Thyroid gland (tissue), 4 donors: ENCODE data around the gene TBC1D16. TPM values are rescaled to one million over a fixed set of nuclear protein-coding genes. Genes with fewer than 3 reads are reported as not detected.

Experiments used
- DNase-seq, 2 donors: peaks; one replicate each; pipeline ENCODE4 v3.0.0-alpha.2; 2019
- H3K27ac ChIP-seq, 3 donors: fragments of 200-600 bp; sonication (generic); 1 replicate in 2 of 3; 2 replicates in 1 of 3; pipeline ENCODE4 v1.5.1; 2016 to 2019; ENCODE audit warnings: mild to moderate bottlenecking in 1 of 3, moderate library complexity in 1 of 3
- H3K27me3 ChIP-seq: fragments of 200-600 bp; sonication (generic); one replicate; pipeline ENCODE4 v1.5.1; 2019
- H3K36me3 ChIP-seq, 2 donors: fragments of 200-600 bp; sonication (generic); one replicate each; pipeline ENCODE4 v1.5.1; 2016 to 2019
- H3K4me1 ChIP-seq, 2 donors: fragments of 200-600 bp; sonication (generic); one replicate each; pipeline ENCODE4 v1.5.1; 2017 to 2019
- H3K4me3 ChIP-seq, 3 donors: fragments of 200-600 bp; sonication (generic); replicated peaks in 1 of 3; 1 replicate in 2 of 3; 2 replicates in 1 of 3; pipeline ENCODE4 v1.5.1; 2016; ENCODE audit warnings: mild to moderate bottlenecking in 1 of 3
- H3K9me3 ChIP-seq: fragments of 200-600 bp; sonication (generic); one replicate; pipeline ENCODE4 v1.5.1; 2017
- CTCF ChIP-seq, 6 experiments: fragments of 200-600 bp in 3 of 6; fragments of 450-650 bp in 3 of 6; sonication (generic) in 3 of 6; IDR thresholded peaks; one replicate each; pipeline ENCODE4 v1.5.1; 2016 to 2019; ENCODE audit warnings: antibody characterized with exemption in 6 of 6, mild to moderate bottlenecking in 2 of 6, inconsistent platforms in 1 of 6, moderate library complexity in 1 of 6
- POLR2A ChIP-seq, 2 donors: fragments of 450-650 bp; IDR thresholded peaks; one replicate each; pipeline ENCODE4 v1.6.1; 2017; ENCODE audit warnings: antibody characterized with exemption in 2 of 2, mild to moderate bottlenecking in 2 of 2, moderate library complexity in 1 of 2
- WGBS, 2 donors: methylation state at CpG; one replicate each; pipeline ENCODE4 v1.1.5; 2017; 5-methylcytosine and 5-hydroxymethylcytosine counted together
- intact Hi-C: fragments of 100-400 bp; cut with DNase I; formaldehyde crosslinking; loops from one replicate; pipeline ENCODE4 v1.15.1; 2023
- total RNA-seq, 4 donors: library from RNA; depleted of rRNA; stranded (reverse); fragments of >200 nt; gene quantifications; one replicate each; pipeline ENCODE4 v1.2.3, GENCODE V29; 2016

Gene TBC1D16
- total RNA-seq, 4 donors from 2014 or later, result 25.4 to 32.2 (median 29.8) TPM

GRCh38 chr17:79975498-79976134, 60.1 kb downstream of the TBC1D16 start:
- no peaks in the 10 kb centered on the region for H3K4me1 ChIP-seq
- TF ChIP-seq CTCF (IDR thresholded peaks at IDR 0.05) (no peak), POLR2A (IDR thresholded peaks at IDR 0.05) (no peak)
- intact Hi-C loops, result no loop called here

GRCh38 chr17:79974566-79975497, 60.8 kb downstream of the TBC1D16 start:
- 79 to 86% methylated on average over 20 to 23 of the region's 23 CpGs for WGBS, 2 donors
- TF ChIP-seq POLR2A (IDR thresholded peaks at IDR 0.05) (no peak), CTCF (IDR thresholded peaks at IDR 0.05) (no peak)
- no peaks in the 10 kb centered on the region for H3K9me3 ChIP-seq
- no peaks in the 10 kb centered on the region for H3K4me1 ChIP-seq
- peaks cover 0 to 3% of the 10 kb centered on the region in 2 donors for H3K36me3 ChIP-seq
- intact Hi-C loops, result no loop called here
- DNase-seq, result no peak
- no peaks in the 10 kb centered on the region for H3K27me3 ChIP-seq
- no peak overlapping the region for H3K4me3 ChIP-seq
- no peak overlapping the region for H3K27ac ChIP-seq

More at GRCh38 chr17:79975498-79976134, 60.1 kb downstream of the TBC1D16 start:
- H3K9me3 ChIP-seq, result no peaks in the 10 kb centered on the region
- 88% methylated on average over 9 to 19 of the region's 20 CpGs for WGBS, 2 donors
- no peaks in the 10 kb centered on the region for H3K27me3 ChIP-seq
- no peak for DNase-seq
- no peak overlapping the region for H3K27ac ChIP-seq
- peaks cover 0 to 3% of the 10 kb centered on the region in 2 donors for H3K36me3 ChIP-seq
- H3K4me3 ChIP-seq, result no peak overlapping the region

GRCh38 chr17:79971651-79972050, 64.0 kb downstream of the TBC1D16 start:
- Histone ChIP-seq H3K4me3 (no peak overlapping the region), H3K36me3 (peaks cover 0 to 3% of the 10 kb centered on the region in 2 donors), H3K4me1 (no peaks in the 10 kb centered on the region), H3K9me3 (no peaks in the 10 kb centered on the region), H3K27ac (no peak overlapping the region), H3K27me3 (no peaks in the 10 kb centered on the region)
- TF ChIP-seq CTCF (IDR thresholded peaks at IDR 0.05) (no peak), POLR2A (IDR thresholded peaks at IDR 0.05) (no peak)
- no peak for DNase-seq
- intact Hi-C loops, result no loop called here
- 94 to 97% methylated on average over 9 of the region's 9 CpGs for WGBS, 2 donors

- Histone ChIP-seq H3K27ac (no peak overlapping the region), H3K27me3 (no peaks in the 10 kb centered on the region), H3K36me3 (peaks cover 0 to 3% of the 10 kb centered on the region in 2 donors), H3K4me1 (no peaks in the 10 kb centered on the region), H3K9me3 (no peaks in the 10 kb centered on the region), H3K4me3 (no peak overlapping the region)
- intact Hi-C loops, result no loop called here
- no peak for DNase-seq
- TF ChIP-seq POLR2A (IDR thresholded peaks at IDR 0.05), result no peak
- TF ChIP-seq CTCF (IDR thresholded peaks at IDR 0.05), result peak in 1 of 6 experiments; percentile 29
- WGBS, 2 donors, result 50 to 52% methylated on average over 10 of the region's 10 CpGs
These were observed 65.0 kb downstream of the TBC1D16 start for GRCh38 chr17:79970576-79971068.
